ENCODE data around the gene NOC2L.
A peak's percentile ranks its signal among the peaks of the same experiment; 100 is the strongest.
"Not testable (repeated sequence)": the region's sequence is repeated elsewhere in the genome, so short reads cannot be mapped to it uniquely, and the experiment has no call there.

NOC2L gene

DNA sequence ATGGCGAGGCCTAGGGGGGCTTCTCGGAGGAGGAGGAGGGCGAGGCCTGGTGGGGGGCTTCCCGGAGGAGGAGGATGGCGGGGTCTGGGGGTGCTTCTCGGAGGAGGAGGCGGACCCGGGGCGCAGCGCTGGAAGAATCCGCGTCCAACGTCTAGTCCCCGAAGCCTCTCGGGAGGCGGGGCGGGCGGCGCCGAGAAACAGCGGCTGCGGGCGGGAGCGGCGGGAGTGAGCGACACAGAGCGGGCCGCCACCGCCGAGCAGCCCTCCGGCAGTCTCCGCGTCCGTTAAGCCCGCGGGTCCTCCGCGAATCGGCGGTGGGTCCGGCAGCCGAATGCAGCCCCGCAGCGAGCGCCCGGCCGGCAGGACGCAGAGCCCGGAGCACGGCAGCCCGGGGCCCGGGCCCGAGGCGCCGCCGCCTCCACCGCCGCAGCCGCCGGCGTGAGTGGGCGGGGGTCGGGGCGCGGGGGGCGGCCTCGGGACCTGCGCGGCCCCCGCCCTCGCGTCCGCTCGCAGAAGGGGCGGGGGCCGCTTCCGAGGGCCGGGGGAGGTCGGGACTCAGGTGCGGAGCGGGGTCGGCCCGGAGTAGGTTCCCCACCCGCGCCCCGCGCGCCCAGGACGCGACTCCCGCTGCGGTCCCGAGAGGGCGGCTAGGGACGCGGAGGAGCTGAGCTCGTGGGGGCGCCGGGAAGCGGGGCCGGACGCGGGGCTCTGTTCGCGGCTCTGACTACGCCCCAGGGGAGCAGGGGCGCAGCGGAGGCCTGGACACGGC is 1.5 kb upstream of the NOC2L start, which contains the start of gene KLHL17:
KLHL17 (plus strand) TSS at position 222 of the 769 bp plus-strand sequence; CDS start at position 332, 110 bp downstream.
- DNase-seq, result peak; percentile 83

- DNase-seq, result peak; percentile 21
Measured at GRCh38 chr1:959731-960362, 791 bp upstream of the NOC2L start.

DNA sequence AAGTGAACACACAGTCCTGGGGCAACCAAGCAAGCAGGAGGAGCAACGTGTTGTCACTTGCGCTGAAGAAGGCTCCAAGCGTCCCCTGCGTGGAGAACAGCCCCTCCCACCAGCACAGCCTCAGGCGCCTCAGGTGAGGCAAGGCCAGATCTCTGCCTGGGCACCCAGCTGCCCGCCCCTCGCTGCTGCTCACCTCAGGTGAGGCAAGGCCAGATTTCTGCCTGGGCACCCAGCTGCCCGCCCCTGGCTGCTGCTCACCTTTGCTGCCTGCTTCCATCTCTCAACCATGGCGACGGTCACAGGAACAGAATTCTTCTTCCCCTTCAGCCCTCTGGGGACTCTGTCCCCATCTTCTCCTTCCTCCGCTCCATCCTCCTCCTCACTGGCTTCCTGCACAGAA is 2.4 kb downstream of the NOC2L start:
- DNase-seq, result no peak

DNA sequence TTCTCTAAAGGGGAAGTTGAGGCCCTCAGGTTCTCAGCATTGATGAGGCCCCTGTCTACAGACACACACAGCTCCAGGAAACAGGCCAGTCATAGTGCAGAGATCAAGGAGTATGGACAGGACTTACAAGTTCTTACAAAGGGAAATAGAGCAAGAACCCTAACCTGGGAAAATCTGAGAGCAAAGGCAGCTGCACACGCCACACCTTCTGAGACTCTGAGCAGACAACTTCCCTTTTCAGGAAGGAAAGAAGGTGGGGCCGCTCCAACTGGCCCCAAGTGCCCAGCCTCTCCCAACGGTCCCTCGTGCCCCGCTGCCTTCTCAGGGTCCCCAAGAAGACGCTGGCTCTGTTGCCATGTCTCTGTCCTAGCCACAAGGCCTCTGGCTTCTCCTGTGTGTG is 3.6 kb downstream of the NOC2L start:
- DNase-seq, result no peak

- no peak for DNase-seq
Measured at GRCh38 chr1:954927-955326, 4.1 kb downstream of the NOC2L start.

- DNase-seq, result no peak
Measured at GRCh38 chr1:953524-954320, 5.3 kb downstream of the NOC2L start.

DNA sequence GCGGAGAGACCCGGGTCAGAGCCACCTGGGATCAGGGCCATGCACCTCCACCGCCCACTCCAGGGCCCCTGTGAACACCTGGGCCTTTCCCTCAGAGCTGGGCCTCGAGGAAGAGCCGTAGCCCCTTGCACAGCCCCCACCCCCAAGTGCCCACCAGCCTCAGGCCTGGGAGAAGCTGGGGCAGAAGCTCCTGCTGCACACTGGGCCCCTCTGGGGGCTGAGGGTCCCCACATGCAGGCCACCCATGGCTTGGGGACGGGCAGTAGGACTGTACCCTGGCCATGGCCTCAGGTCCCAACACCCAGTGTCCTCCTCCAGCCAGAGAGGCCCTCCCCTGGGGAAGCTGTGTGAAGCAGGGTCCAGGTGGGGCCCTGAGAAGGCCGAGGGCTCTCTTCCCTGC is 6.5 kb downstream of the NOC2L start:
- DNase-seq, result no peak

- DNase-seq, result no peak
Measured at GRCh38 chr1:952201-952600, 6.9 kb downstream of the NOC2L start.

DNA sequence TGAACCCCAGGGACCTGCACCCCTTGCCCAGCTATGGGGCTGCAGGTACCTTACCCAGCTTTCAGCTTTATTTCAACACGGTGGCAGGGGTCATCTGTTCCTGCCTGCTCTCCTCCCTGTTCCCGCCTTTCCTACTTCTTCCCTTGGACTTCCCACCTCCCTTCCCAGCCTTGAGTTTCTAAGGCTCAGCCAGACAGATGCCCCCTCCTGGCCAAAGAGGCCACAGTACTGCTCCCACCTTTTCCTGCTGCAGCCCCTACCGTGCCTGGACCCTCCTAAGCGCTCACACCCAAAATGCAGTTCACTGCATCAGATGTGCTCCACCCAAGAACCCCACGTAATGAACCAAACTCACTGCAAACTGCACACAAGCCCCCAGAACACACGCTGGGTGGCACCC is 7.7 kb downstream of the NOC2L start:
- no peak for DNase-seq

GRCh38 chr1:950881-951280 is 8.2 kb downstream of the NOC2L start:
- DNase-seq, result no peak

GRCh38 chr1:950268-950667 is 8.8 kb downstream of the NOC2L start:
- no peak for DNase-seq

DNA sequence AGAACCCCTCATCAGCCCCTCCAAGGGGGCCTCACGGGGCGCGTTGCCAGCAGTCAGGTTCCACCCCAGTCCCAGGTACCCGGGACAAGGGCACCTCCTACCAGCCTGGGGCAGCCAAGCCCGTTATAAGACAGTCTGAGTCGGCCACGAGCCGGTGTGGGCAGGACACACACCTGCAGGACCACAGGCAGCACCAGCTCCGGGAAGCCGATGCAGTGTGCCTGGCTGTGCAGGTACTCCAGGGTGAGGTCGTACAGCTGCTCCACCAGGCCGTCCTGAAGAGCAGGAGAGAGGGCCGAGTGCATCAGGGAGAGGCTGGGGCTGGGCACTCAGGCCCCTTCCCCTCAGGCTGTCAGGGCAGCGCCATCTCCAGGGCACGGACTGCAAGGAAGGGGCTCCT is 11.1 kb downstream of the NOC2L start:
- no peak for DNase-seq

- not testable (repeated sequence) for DNase-seq
Measured at GRCh38 chr1:946811-947210, 12.2 kb downstream of the NOC2L start.

GRCh38 chr1:945688-946556 is 13.1 kb downstream of the NOC2L start:
- DNase-seq, result no peak

GRCh38 chr1:944341-945325 is 14.4 kb downstream of the NOC2L start:
- no peak for DNase-seq

- DNase-seq, result no peak
Measured at GRCh38 chr1:943545-944340, 15.3 kb downstream of the NOC2L start.

DNA sequence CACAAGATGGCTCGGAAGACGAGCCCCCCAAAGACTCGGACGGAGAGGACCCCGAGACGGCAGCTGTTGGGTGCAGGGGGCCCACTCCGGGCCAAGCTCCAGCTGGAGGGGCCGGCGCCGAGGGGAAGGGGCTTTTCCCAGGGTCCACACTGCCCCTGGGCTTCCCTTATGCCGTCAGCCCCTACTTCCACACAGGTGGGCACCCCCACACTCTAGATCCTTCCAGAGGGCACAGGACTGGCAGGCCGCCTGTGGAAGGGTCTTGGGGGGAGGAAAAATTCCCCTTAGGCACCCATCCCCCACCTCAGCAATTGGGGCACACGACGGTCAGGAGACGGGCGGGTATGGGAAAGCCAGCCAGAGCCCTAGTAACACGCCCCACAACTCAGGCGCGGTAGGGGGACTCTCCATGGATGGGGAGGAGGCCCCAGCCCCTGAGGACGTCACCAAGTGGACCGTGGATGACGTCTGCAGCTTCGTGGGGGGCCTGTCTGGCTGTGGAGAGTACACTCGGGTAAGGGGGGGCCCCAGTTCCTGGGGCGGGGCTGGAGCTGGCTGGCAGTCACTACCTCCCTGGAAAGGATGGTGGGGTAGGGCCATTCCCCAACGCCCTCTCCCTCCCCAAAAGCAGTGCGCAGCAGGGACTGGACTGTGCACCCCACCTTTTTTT is 16.1 kb downstream of the NOC2L start:
- DNase-seq, result no peak

- DNase-seq, result peak; percentile 14
Measured at GRCh38 chr1:942411-942821, 16.6 kb downstream of the NOC2L start.

DNA sequence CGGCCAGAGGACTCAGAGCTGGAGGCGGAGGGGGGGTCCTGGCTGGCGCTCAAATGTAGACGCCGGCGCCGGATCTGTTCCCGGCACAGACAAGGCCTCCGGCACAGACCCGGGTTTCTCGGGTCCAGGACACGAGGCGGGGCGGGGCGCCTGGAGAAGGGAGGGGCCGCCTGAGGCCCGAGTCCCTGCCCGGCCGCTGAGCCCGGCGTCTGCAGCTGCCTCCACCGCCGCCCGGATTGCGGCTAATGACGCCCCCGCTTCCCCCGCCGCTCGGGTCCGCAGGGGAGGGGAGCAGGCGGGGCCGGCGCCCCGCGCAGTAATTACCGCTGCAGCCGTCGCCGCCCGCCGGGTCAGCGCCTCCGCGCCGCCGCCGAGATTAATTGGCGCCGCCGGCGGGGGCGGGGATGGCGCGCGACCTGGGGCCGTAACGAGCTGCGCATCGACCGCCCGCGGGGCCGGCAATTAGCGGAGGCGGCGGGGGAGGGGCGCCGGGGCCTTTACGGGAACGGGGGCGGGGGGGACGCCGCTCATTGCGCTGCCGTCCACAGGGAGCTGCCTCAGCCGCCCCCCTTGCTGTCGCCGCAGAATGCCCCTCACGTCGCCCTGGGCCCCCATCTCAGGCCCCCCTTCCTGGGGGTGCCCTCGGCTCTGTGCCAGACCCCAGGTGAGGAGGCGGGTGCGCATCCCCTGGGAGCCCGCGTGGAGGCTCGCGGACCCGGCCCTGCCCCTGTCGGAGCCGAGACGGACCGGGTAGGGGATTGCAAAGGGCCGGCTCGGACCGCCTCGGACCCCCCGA is 17.3 kb downstream of the NOC2L start:
- no peak for DNase-seq
